Caco-2 (cell line): Measurements from ENCODE around the gene INSYN2B. TPM values are rescaled to one million over a fixed set of nuclear protein-coding genes. Genes with fewer than 3 reads are reported as not detected.

Experiments used
- BruUV-seq: library from RNA; stranded (reverse); fragments of 400-500 nt; replicated peaks from 2 replicates; lab custom pipeline; 2021; lab: Mats Ljungman, UMichigan
- CTCF ChIA-PET: fragments of 300-600 bp; sonication (Branson Sonifier 250); formaldehyde crosslinking; loops from one replicate; lab custom pipeline; 2022; ENCODE audit warnings: antibody characterized with exemption; lab: Charles Lee
- POLR2A ChIA-PET: fragments of 300-600 bp; sonication (Branson Sonifier 250); formaldehyde crosslinking; loops from one replicate; lab custom pipeline; 2022; ENCODE audit warnings: antibody characterized with exemption; lab: Charles Lee
- DNase-seq, 2 experiments: peaks; one replicate each; pipeline versions ENCODE4 v3.0.0 to v3.0.0-alpha.2; 2020 to 2022
- H3K27me3 ChIP-seq: replicated peaks from 2 replicates; pipeline ENCODE4 v1.6.0; 2011; ENCODE audit warnings: low read length; ENCODE audit not compliant: control insufficient read depth, insufficient read depth
- H3K36me3 ChIP-seq: 2 replicates; pipeline ENCODE4 v1.5.1; 2011; ENCODE audit warnings: low read length; ENCODE audit not compliant: control insufficient read depth, insufficient read depth
- H3K4me1 ChIP-seq: fragments of 250-450 bp; sonication (Bioruptor Pico); 2 replicates; pipeline ENCODE4 v1.5.1; 2020; ENCODE audit warnings: mild to moderate bottlenecking
- H3K4me3 ChIP-seq: 2 replicates; pipeline ENCODE4 v1.5.1; 2011; ENCODE audit warnings: low read depth, mild to moderate bottlenecking, control low read depth, low read length
- H3K9me3 ChIP-seq: fragments of 250-450 bp; sonication (Bioruptor Pico); 2 replicates; pipeline ENCODE4 v1.5.1; 2020; ENCODE audit warnings: mild to moderate bottlenecking, moderate library complexity
- H3K27ac Mint-ChIP-seq: one replicate; pipeline ENCODE4 v1.8.0; 2022; ENCODE audit warnings: mixed read lengths; ENCODE audit not compliant: unreplicated experiment
- H3K27me3 Mint-ChIP-seq: one replicate; pipeline ENCODE4 v1.8.0; 2022; ENCODE audit warnings: mixed read lengths; ENCODE audit not compliant: insufficient read depth, unreplicated experiment
- H3K36me3 Mint-ChIP-seq: one replicate; pipeline ENCODE4 v1.8.0; 2022; ENCODE audit warnings: mild to moderate bottlenecking, mixed read lengths; ENCODE audit not compliant: insufficient read depth, unreplicated experiment
- H3K4me1 Mint-ChIP-seq: one replicate; pipeline ENCODE4 v1.8.0; 2022; ENCODE audit warnings: low read depth, mixed read lengths; ENCODE audit not compliant: unreplicated experiment
- H3K4me3 Mint-ChIP-seq: one replicate; pipeline ENCODE4 v1.8.0; 2022; ENCODE audit warnings: mild to moderate bottlenecking, moderate library complexity, mixed read lengths; ENCODE audit not compliant: unreplicated experiment
- H3K9me3 Mint-ChIP-seq: one replicate; pipeline ENCODE4 v1.8.0; 2022; ENCODE audit warnings: mixed read lengths; ENCODE audit not compliant: unreplicated experiment
- CTCF ChIP-seq, 2 experiments: fragments of 200-600 bp in 1 of 2; IDR thresholded peaks; 1 replicate in 1 of 2; 2 replicates in 1 of 2; pipeline versions ENCODE4 v1.5.1 to v1.8.0; 2011 to 2022; ENCODE audit warnings: antibody characterized with exemption in 1 of 2, control low read depth in 1 of 2, inconsistent platforms in 1 of 2, low read depth in 1 of 2, low read length in 1 of 2, mild to moderate bottlenecking in 1 of 2, moderate library complexity in 1 of 2; ENCODE audit not compliant: insufficient read depth in 1 of 2, severe bottlenecking in 1 of 2, unreplicated experiment in 1 of 2
- intact Hi-C: fragments of 100-400 bp; cut with micrococcal nuclease; formaldehyde crosslinking; loops from one replicate; pipeline ENCODE4 v1.10.0; 2022; ENCODE audit not compliant: unreplicated experiment
- total RNA-seq: library from RNA; stranded (reverse); gene quantifications from 2 replicates; pipeline ENCODE4 v1.2.3, GENCODE V29; 2022

INSYN2B gene
- total RNA-seq, 1 experiment from 2014 or later, result not detected

GRCh38 chr5:169831331-169831730, 149.0 kb downstream of the INSYN2B start:
- H3K4me3 Mint-ChIP-seq, result no peak overlapping the region
- H3K9me3 Mint-ChIP-seq, result no peaks in the 10 kb centered on the region
- intact Hi-C loops, result loop anchor here (10.0 kb wide), 1 partner anchor 153 kb away; the partner anchor contains the start of gene INSYN2B
- Histone ChIP-seq H3K9me3 (no peaks in the 10 kb centered on the region), H3K27me3 (no peaks in the 10 kb centered on the region), H3K4me3 (no peak overlapping the region), H3K36me3 (no peaks in the 10 kb centered on the region), H3K4me1 (no peaks in the 10 kb centered on the region)
- no peak overlapping the region for H3K27ac Mint-ChIP-seq
- no TSS peak for BruUV-seq
- no peak for TF ChIP-seq CTCF (IDR thresholded peaks at IDR 0.05; ENCODE audit: insufficient read depth in 1 of 2, low read depth in 1 of 2, low read length in 1 of 2, severe bottlenecking in 1 of 2, unreplicated experiment in 1 of 2)
- DNase-seq, result no peak
- H3K4me1 Mint-ChIP-seq, result no peaks in the 10 kb centered on the region
- peaks cover 5% of the 10 kb centered on the region for H3K27me3 Mint-ChIP-seq
- H3K36me3 Mint-ChIP-seq, result no peaks in the 10 kb centered on the region
- ChIA-PET CTCF (no interaction called here), POLR2A (no interaction called here)

GRCh38 chr5:169828385-169828784, 151.9 kb downstream of the INSYN2B start:
- H3K36me3 ChIP-seq, result no peaks in the 10 kb centered on the region
- TF ChIP-seq CTCF (IDR thresholded peaks at IDR 0.05; ENCODE audit: insufficient read depth in 1 of 2, low read depth in 1 of 2, low read length in 1 of 2, severe bottlenecking in 1 of 2, unreplicated experiment in 1 of 2), result no peak
- Mint-ChIP-seq H3K9me3 (no peaks in the 10 kb centered on the region), H3K27me3 (peaks cover 5% of the 10 kb centered on the region), H3K27ac (no peak overlapping the region), H3K4me1 (no peaks in the 10 kb centered on the region), H3K4me3 (no peak overlapping the region), H3K36me3 (no peaks in the 10 kb centered on the region)
- H3K4me1 ChIP-seq, result no peaks in the 10 kb centered on the region
- no peaks in the 10 kb centered on the region for H3K9me3 ChIP-seq
- DNase-seq, result no peak
- no peaks in the 10 kb centered on the region for H3K27me3 ChIP-seq
- no peak overlapping the region for H3K4me3 ChIP-seq
- POLR2A ChIA-PET, result no interaction called here
- intact Hi-C loops, result loop anchor here (5.0 kb wide), 1 partner anchor 126 kb away; no protein-coding TSS in a partner anchor
- BruUV-seq, result no TSS peak
- CTCF ChIA-PET, result no interaction called here

- CTCF ChIA-PET, result interaction anchor here (1.4 kb wide), 1 partner anchor 126 kb away, joined by 4 read pairs; no protein-coding TSS in a partner anchor
Observed at GRCh38 chr5:169827769-169828168, 152.5 kb downstream of the INSYN2B start.

More at GRCh38 chr5:169827769-169828168, 152.5 kb downstream of the INSYN2B start:
- H3K4me1 ChIP-seq, result no peaks in the 10 kb centered on the region
- no peak overlapping the region for H3K4me3 Mint-ChIP-seq
- H3K27me3 ChIP-seq, result no peaks in the 10 kb centered on the region
- H3K4me3 ChIP-seq, result no peak overlapping the region
- no peaks in the 10 kb centered on the region for H3K36me3 Mint-ChIP-seq
- TF ChIP-seq CTCF (IDR thresholded peaks at IDR 0.05; ENCODE audit: insufficient read depth in 1 of 2, low read depth in 1 of 2, low read length in 1 of 2, severe bottlenecking in 1 of 2, unreplicated experiment in 1 of 2), result no peak
- H3K9me3 Mint-ChIP-seq, result peaks cover 1% of the 10 kb centered on the region
- no peaks in the 10 kb centered on the region for H3K4me1 Mint-ChIP-seq
- H3K36me3 ChIP-seq, result no peaks in the 10 kb centered on the region
- H3K27me3 Mint-ChIP-seq, result peaks cover 5% of the 10 kb centered on the region
- no TSS peak for BruUV-seq
- intact Hi-C loops, result loop anchor here (5.0 kb wide), 1 partner anchor 125 kb away; no protein-coding TSS in a partner anchor
- H3K27ac Mint-ChIP-seq, result no peak overlapping the region
- H3K9me3 ChIP-seq, result no peaks in the 10 kb centered on the region
- POLR2A ChIA-PET, result no interaction called here
- DNase-seq, result no peak
